ENCODE data around the gene ADAMTS18. TPM values are rescaled to one million over a fixed set of nuclear protein-coding genes. Genes with fewer than 3 reads are reported as not detected.

ADAMTS18 gene
- total RNA-seq, 1 experiment from 2014 or later = not detected

DNA sequence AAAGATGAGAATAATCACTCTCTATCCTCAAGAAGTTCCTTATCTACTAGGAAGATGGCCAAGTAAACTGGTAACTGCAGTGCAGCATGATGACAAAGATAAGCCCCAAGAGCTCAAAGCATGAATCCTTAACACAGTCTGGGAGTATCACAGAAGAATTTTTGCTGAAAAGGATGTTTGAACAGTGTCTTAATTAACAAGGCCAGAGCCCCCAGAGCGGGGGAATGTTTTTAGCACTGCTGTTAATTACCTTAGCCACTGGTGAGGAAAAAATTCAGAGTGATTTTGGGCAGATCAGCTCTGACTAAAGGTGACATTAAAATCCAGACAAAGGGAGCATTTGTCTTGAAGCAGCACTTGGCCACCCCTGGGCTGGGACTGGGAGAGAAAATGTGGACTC lies 30.1 kb downstream of the ADAMTS18 start:
- H3K4me3 ChIP-seq = no peak overlapping the region
- intact Hi-C loops (cut with micrococcal nuclease; ENCODE audit: unreplicated experiment) = no loop called here
- no peaks in the 10 kb centered on the region for H3F3A ChIP-seq (ENCODE audit: insufficient read depth, low read depth)
- POLR2A ChIA-PET (ENCODE audit: unreplicated experiment) = no interaction called here
- CTCF ChIA-PET = no interaction called here
- no peaks in the 10 kb centered on the region for H3K9me2 ChIP-seq (ENCODE audit: insufficient read depth)
- H3K4me2 ChIP-seq = no peak overlapping the region
- H2AFZ ChIP-seq = no peak overlapping the region
- H3K4me1 ChIP-seq (replicated peaks; ENCODE audit: insufficient read depth) = peaks cover 10% of the 10 kb centered on the region; the same call in 1 of the 2 replicates
- no peaks in the 10 kb centered on the region; the same call in 1 of the 2 replicates for H3K9me3 ChIP-seq (ENCODE audit: insufficient read depth, low read depth)
- no peak for DNase-seq
- no peak overlapping the region for H3K27ac ChIP-seq
- no peaks in the 10 kb centered on the region for H3K27me3 ChIP-seq (ENCODE audit: insufficient read depth, low read depth)
- H3K79me2 ChIP-seq (ENCODE audit: low read depth) = no peaks in the 10 kb centered on the region
- BruUV-seq (replicated peaks) = no TSS peak
- H3K36me3 ChIP-seq (ENCODE audit: low read depth) = no peaks in the 10 kb centered on the region
- no peak for TF ChIP-seq EZH2 (IDR thresholded peaks at IDR 0.05; ENCODE audit: low read depth)
- TF ChIP-seq, protein P1, sequence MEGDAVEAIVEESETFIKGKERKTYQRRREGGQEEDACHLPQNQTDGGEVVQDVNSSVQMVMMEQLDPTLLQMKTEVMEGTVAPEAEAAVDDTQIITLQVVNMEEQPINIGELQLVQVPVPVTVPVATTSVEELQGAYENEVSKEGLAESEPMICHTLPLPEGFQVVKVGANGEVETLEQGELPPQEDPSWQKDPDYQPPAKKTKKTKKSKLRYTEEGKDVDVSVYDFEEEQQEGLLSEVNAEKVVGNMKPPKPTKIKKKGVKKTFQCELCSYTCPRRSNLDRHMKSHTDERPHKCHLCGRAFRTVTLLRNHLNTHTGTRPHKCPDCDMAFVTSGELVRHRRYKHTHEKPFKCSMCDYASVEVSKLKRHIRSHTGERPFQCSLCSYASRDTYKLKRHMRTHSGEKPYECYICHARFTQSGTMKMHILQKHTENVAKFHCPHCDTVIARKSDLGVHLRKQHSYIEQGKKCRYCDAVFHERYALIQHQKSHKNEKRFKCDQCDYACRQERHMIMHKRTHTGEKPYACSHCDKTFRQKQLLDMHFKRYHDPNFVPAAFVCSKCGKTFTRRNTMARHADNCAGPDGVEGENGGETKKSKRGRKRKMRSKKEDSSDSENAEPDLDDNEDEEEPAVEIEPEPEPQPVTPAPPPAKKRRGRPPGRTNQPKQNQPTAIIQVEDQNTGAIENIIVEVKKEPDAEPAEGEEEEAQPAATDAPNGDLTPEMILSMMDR (conservative IDR thresholded peaks at IDR 0.05) = no peak
- no peaks in the 10 kb centered on the region for H4K20me1 ChIP-seq (ENCODE audit: insufficient read depth)

DNA sequence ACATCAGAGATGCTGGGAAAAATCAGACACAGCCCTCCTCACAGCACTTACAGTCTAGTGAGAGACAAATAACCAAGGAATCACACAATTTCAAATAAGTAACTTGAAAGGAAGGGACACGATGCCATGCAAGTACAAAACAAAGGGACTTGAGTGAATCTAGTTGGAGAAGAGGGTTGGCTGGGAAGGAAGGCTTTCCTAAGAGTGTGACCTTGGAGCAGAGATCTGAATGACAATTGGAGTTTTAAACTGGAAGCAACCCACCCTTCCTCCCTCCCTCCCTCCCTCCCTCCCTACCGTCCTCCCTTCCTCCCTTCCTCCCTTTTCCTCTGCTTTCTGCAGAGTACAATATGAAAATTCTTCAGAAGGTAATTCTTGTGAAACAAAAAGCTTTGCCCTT lies 31.1 kb downstream of the ADAMTS18 start:
- ChIA-PET CTCF (no interaction called here), POLR2A (ENCODE audit: unreplicated experiment) (no interaction called here)
- Histone ChIP-seq H3K4me1 (replicated peaks; ENCODE audit: insufficient read depth) (peaks cover 19% of the 10 kb centered on the region), H3K4me2 (no peak overlapping the region), H3K27me3 (ENCODE audit: insufficient read depth, low read depth) (no peaks in the 10 kb centered on the region), H3K36me3 (ENCODE audit: low read depth) (no peaks in the 10 kb centered on the region), H4K20me1 (ENCODE audit: insufficient read depth) (no peaks in the 10 kb centered on the region), H3K9me2 (ENCODE audit: insufficient read depth) (no peaks in the 10 kb centered on the region), H3K79me2 (ENCODE audit: low read depth) (no peaks in the 10 kb centered on the region), H3K27ac (no peak overlapping the region), H3F3A (ENCODE audit: insufficient read depth, low read depth) (no peaks in the 10 kb centered on the region), H2AFZ (no peak overlapping the region), H3K9me3 (ENCODE audit: insufficient read depth, low read depth) (no peaks in the 10 kb centered on the region; the same call in 1 of the 2 replicates), H3K4me3 (no peak overlapping the region)
- intact Hi-C loops (cut with micrococcal nuclease; ENCODE audit: unreplicated experiment) = no loop called here
- BruUV-seq (replicated peaks) = no TSS peak
- TF ChIP-seq EZH2 (IDR thresholded peaks at IDR 0.05; ENCODE audit: low read depth) = no peak
- TF ChIP-seq, protein P1 (conservative IDR thresholded peaks at IDR 0.05) = no peak
- no peak for DNase-seq

DNA sequence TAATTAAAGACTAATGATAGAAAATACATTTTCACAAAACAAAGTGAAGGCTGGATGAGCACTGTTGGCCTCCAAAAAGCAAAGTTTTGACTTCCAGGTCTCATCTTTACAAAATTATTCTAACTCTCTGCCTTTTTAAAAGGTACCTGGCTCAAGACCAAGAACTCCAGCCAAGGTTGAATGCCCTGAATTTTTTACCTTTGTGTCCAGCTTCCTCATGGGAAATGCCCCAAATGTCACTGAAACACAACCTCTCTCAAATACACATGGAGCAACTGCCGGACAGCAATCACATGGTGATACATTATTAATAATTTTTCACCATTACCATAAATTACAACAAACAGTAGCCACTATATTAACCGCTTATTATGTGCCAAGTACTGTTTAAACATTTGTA lies 32.2 kb downstream of the ADAMTS18 start:
- intact Hi-C loops (cut with micrococcal nuclease; ENCODE audit: unreplicated experiment) = no loop called here
- Histone ChIP-seq H3K36me3 (ENCODE audit: low read depth) (no peaks in the 10 kb centered on the region), H2AFZ (no peak overlapping the region), H3K27me3 (ENCODE audit: insufficient read depth, low read depth) (no peaks in the 10 kb centered on the region), H3K4me2 (no peak overlapping the region), H3K79me2 (ENCODE audit: low read depth) (no peaks in the 10 kb centered on the region), H3K4me3 (no peak overlapping the region), H4K20me1 (ENCODE audit: insufficient read depth) (no peaks in the 10 kb centered on the region), H3K9me2 (ENCODE audit: insufficient read depth) (no peaks in the 10 kb centered on the region), H3F3A (ENCODE audit: insufficient read depth, low read depth) (no peaks in the 10 kb centered on the region), H3K27ac (no peak overlapping the region), H3K4me1 (replicated peaks; ENCODE audit: insufficient read depth) (peaks cover 26% of the 10 kb centered on the region), H3K9me3 (ENCODE audit: insufficient read depth, low read depth) (no peaks in the 10 kb centered on the region)
- ChIA-PET POLR2A (ENCODE audit: unreplicated experiment) (interaction anchor here (0.5 kb wide), 1 partner anchor 1229 kb away, joined by 3 read pairs; no protein-coding TSS in a partner anchor), CTCF (no interaction called here)
- DNase-seq = no peak
- BruUV-seq (replicated peaks) = no TSS peak
- no peak for TF ChIP-seq EZH2 (IDR thresholded peaks at IDR 0.05; ENCODE audit: low read depth)
- TF ChIP-seq, protein P1 (conservative IDR thresholded peaks at IDR 0.05) = no peak
